Measurements from ENCODE around the gene GAL. TPM values are rescaled to one million over a fixed set of nuclear protein-coding genes. Genes with fewer than 3 reads are reported as not detected.

Gene GAL
- total and polyA plus RNA-seq, 2 experiments from 2014 or later = 80.9 to 691 TPM

DNA sequence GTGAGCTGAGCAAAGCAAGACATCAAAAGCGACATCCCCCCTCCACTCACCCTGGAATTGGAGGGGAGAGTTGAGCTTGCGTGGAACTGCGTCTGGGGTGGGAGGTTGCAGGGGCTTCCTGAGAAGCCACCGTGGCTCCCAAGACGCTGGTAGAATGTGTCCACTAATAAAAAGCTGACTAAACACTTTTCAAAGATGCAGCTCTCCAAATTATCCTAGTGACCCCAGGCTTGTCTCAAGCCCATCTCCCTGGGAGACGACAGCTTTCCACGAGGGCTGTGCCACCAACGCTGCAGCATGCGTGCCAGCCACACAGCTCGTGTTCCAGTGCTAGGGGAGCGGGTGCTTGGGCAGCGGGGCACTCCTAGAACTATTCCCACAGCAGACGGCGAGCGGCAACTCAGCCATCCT lies 6.3 kb upstream of the GAL start (continued):
- no peak for TF ChIP-seq NANOG (IDR thresholded peaks at IDR 0.05; ENCODE audit: borderline replicate concordance)
- no peak for TF ChIP-seq STAT1 (IDR thresholded peaks at IDR 0.05; ENCODE audit: unreplicated experiment)

- Histone ChIP-seq H3K4me3 (no peak overlapping the region), H3K9me2 (ENCODE audit: insufficient read depth) (no peaks in the 10 kb centered on the region), H3K79me2 (replicated peaks; ENCODE audit: insufficient read depth) (peaks cover 3% of the 10 kb centered on the region; the same call in 1 of the 2 replicates), H4K20me1 (replicated peaks; ENCODE audit: insufficient read depth) (no peaks in the 10 kb centered on the region), H2AFZ (no peak overlapping the region), H3K27me3 (ENCODE audit: insufficient read depth) (peaks cover 31% of the 10 kb centered on the region), H3K27ac (ENCODE audit: low read depth) (no peak overlapping the region), H3K36me3 (ENCODE audit: insufficient read depth) (no peaks in the 10 kb centered on the region), H3K4me2 (no peak overlapping the region), H3K4me1 (ENCODE audit: insufficient read depth) (peaks cover 8% of the 10 kb centered on the region; the same call in 1 of the 2 replicates), H3F3A (replicated peaks; ENCODE audit: low read depth) (no peaks in the 10 kb centered on the region)
- Mint-ChIP-seq H3K4me3 (no peak overlapping the region), H3K27me3 (ENCODE audit: insufficient read depth, low read depth, poor library complexity) (peaks cover 30% of the 10 kb centered on the region), H3K9me3 (no peaks in the 10 kb centered on the region), H3K27ac (no peak overlapping the region), H3K36me3 (ENCODE audit: low read depth) (peaks cover 2% of the 10 kb centered on the region; the same call in 1 of the 3 replicates), H3K4me1 (peaks cover 17% of the 10 kb centered on the region)
- DNase-seq (ENCODE audit: low spot score) = no peak
- TF ChIP-seq ZNF462 (CRISPR knock-in tag; IDR thresholded peaks at IDR 0.05) = no peak
- no peak for TF ChIP-seq CREB1 (CRISPR knock-in tag; IDR thresholded peaks at IDR 0.05; ENCODE audit: low read depth)
- no peak for TF ChIP-seq NANOG (IDR thresholded peaks at IDR 0.05; ENCODE audit: borderline replicate concordance)
- TF ChIP-seq CTCF (conservative IDR thresholded peaks at IDR 0.05; ENCODE audit: low read depth in 2 of 2) = no peak
- no peak for TF ChIP-seq ZNF114 (CRISPR knock-in tag; IDR thresholded peaks at IDR 0.05)
- no peak for TF ChIP-seq ZNF331 (CRISPR knock-in tag; IDR thresholded peaks at IDR 0.05; ENCODE audit: low read depth)
- no peak for ATAC-seq
Observed at GRCh38 chr11:68680541-68681231, 3.7 kb upstream of the GAL start.

Data from GM23338 (cell line).